Natural killer cell (primary cell): ENCODE results near the gene GPC5. TPM values are rescaled to one million over a fixed set of nuclear protein-coding genes. Genes with fewer than 3 reads are reported as not detected.

Experiments
- ATAC-seq, 3 donors: fragments of 150-1000 bp in 2 of 3; fragments of 200-7000 bp in 1 of 3; cut with Tn5 transposase; 1 replicate in 1 of 3; 2 replicates in 2 of 3; pipeline ENCODE4 v1.10.0; 2021; ENCODE audit warnings: mild to moderate bottlenecking in 2 of 3, moderate library complexity in 2 of 3
- DNase-seq, 2 donors: peaks; one replicate each; pipeline versions ENCODE4 v3.0.0 to v3.0.0-alpha.2; 2013 to 2021; ENCODE audit warnings: mixed read lengths in 1 of 2
- H3K27ac ChIP-seq: one replicate; pipeline ENCODE4 v1.5.1; 2013; ENCODE audit warnings: mild to moderate bottlenecking, low read length
- H3K27me3 ChIP-seq: one replicate; pipeline ENCODE4 v1.6.1; 2013; ENCODE audit warnings: low read length; ENCODE audit not compliant: control insufficient read depth, insufficient read depth
- H3K36me3 ChIP-seq: one replicate; pipeline ENCODE4 v1.6.1; 2013; ENCODE audit warnings: low read length; ENCODE audit not compliant: control insufficient read depth, insufficient read depth
- H3K4me1 ChIP-seq: one replicate; pipeline ENCODE4 v1.6.1; 2013; ENCODE audit warnings: low read length; ENCODE audit not compliant: control insufficient read depth, insufficient read depth
- H3K4me3 ChIP-seq: one replicate; pipeline ENCODE4 v1.5.1; 2013; ENCODE audit warnings: low read length
- H3K9me3 ChIP-seq: one replicate; pipeline ENCODE4 v1.6.1; 2013; ENCODE audit warnings: low read length; ENCODE audit not compliant: control insufficient read depth, insufficient read depth
- H3K27ac Mint-ChIP-seq, 2 donors: one replicate each; pipeline ENCODE4 v1.8.0; 2022; ENCODE audit warnings: mild to moderate bottlenecking in 2 of 2, mixed read lengths in 2 of 2, moderate library complexity in 1 of 2
- H3K27me3 Mint-ChIP-seq, 2 donors: one replicate each; pipeline ENCODE4 v1.8.0; 2022; ENCODE audit warnings: low read depth in 2 of 2, mixed read lengths in 2 of 2
- H3K36me3 Mint-ChIP-seq: one replicate; pipeline ENCODE4 v1.8.0; 2022; ENCODE audit warnings: mixed read lengths
- H3K4me1 Mint-ChIP-seq, 2 donors: one replicate each; pipeline ENCODE4 v1.8.0; 2022; ENCODE audit warnings: mixed read lengths in 2 of 2
- H3K4me3 Mint-ChIP-seq: one replicate; pipeline ENCODE4 v1.8.0; 2022; ENCODE audit warnings: mild to moderate bottlenecking, moderate library complexity, mixed read lengths
- H3K9me3 Mint-ChIP-seq, 2 donors: one replicate each; pipeline ENCODE4 v1.8.0; 2022; ENCODE audit warnings: mixed read lengths in 2 of 2
- WGBS: methylation state at CpG from one replicate; pipeline ENCODE4 v1.1.7; 2013; ENCODE audit warnings: missing lambda C conversion rate; ENCODE audit not compliant: insufficient coverage; 5-methylcytosine and 5-hydroxymethylcytosine counted together
- intact Hi-C: fragments of 100-400 bp; cut with micrococcal nuclease; formaldehyde crosslinking; loops from one replicate; pipeline ENCODE4 v1.14.2; 2022
- total RNA-seq, 4 donors: library from RNA; stranded (reverse); fragments of 120-200 nt in 1 of 4; gene quantifications; one replicate each; pipeline versions ENCODE4 v1.2.3 to v1.2.4, GENCODE V29; 2013 to 2022
- TF ChIP-seq, protein P1 (sequence below): fragments of 200-600 bp; IDR thresholded peaks from one replicate; pipeline ENCODE4 v1.8.0; 2022; ENCODE audit warnings: antibody characterized with exemption

Gene GPC5
- total RNA-seq, 3 donors from 2014 or later (not counting 1 experiment from before 2014, with no cell fraction given), result not detected

DNA sequence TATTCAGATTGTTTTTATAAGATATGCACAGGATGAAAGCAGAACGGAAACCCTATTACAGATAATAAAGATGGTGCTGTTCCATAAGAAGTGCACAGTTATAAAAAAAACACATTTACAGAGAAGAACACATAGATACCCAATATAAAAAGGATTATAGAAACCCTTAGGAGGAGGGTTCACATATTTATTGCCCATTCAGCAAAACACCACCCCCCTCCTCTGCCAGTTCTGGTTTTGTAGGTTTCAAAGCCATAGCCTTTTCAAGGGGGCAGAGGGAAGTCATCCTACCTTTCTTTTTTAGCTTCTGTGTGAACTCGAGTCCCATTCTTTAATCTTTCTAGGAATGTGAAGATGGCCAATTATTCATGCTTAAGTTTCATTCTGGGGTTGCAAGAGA lies 511.2 kb downstream of the GPC5 start:
- Histone ChIP-seq H3K4me3 (no peak overlapping the region), H3K27me3 (no peaks in the 10 kb centered on the region), H3K27ac (no peak overlapping the region), H3K4me1 (no peaks in the 10 kb centered on the region), H3K36me3 (no peaks in the 10 kb centered on the region), H3K9me3 (no peaks in the 10 kb centered on the region)
- Mint-ChIP-seq H3K36me3 (no peaks in the 10 kb centered on the region), H3K27ac (no peak overlapping the region), H3K4me3 (no peak overlapping the region), H3K9me3 (peaks cover 12 to 18% of the 10 kb centered on the region in 2 donors), H3K4me1 (no peaks in the 10 kb centered on the region), H3K27me3 (no peaks in the 10 kb centered on the region)
- no peak for ATAC-seq
- 86% methylated on average over 1 of the region's 2 CpGs for WGBS
- intact Hi-C loops, result no loop called here
- no peak for DNase-seq
- TF ChIP-seq, protein P1, sequence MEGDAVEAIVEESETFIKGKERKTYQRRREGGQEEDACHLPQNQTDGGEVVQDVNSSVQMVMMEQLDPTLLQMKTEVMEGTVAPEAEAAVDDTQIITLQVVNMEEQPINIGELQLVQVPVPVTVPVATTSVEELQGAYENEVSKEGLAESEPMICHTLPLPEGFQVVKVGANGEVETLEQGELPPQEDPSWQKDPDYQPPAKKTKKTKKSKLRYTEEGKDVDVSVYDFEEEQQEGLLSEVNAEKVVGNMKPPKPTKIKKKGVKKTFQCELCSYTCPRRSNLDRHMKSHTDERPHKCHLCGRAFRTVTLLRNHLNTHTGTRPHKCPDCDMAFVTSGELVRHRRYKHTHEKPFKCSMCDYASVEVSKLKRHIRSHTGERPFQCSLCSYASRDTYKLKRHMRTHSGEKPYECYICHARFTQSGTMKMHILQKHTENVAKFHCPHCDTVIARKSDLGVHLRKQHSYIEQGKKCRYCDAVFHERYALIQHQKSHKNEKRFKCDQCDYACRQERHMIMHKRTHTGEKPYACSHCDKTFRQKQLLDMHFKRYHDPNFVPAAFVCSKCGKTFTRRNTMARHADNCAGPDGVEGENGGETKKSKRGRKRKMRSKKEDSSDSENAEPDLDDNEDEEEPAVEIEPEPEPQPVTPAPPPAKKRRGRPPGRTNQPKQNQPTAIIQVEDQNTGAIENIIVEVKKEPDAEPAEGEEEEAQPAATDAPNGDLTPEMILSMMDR, result no peak

DNA sequence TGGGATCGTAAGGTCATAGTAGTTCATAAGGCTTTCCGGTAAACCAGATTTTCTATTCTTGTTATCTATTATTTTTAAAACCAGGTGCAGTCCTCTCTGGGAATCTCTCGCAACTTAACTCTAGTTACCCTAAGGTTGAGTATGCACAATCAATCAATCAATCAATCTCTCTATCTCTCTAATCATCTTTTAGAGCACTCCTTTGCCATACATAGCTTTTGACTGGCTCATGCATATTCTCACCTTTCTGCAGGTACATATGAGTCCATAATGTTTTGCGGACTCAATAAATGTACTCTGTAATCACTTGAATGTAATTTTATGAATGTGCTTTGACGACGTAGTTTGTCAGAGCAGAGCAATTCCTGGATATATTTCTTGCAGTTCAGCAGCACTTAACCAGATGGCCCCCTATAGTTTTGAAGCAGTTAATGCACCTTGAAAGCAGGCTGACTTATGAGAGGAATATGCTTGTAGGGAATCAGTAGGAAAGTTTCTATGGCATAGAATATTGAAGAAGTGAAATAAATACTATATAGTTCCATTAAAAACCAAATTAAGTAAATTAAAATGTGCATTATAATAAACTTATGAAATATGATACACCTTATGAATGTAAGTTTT lies 524.7 kb downstream of the GPC5 start:
- 86% methylated on average over 6 of the region's 6 CpGs for WGBS
- Mint-ChIP-seq H3K4me3 (no peak overlapping the region), H3K36me3 (no peaks in the 10 kb centered on the region), H3K27ac (no peak overlapping the region), H3K9me3 (peaks cover 16 to 22% of the 10 kb centered on the region in 2 donors), H3K27me3 (no peaks in the 10 kb centered on the region), H3K4me1 (no peaks in the 10 kb centered on the region)
- ATAC-seq (no peak), DNase-seq (no peak)
- Histone ChIP-seq H3K9me3 (no peaks in the 10 kb centered on the region), H3K36me3 (no peaks in the 10 kb centered on the region), H3K4me1 (no peaks in the 10 kb centered on the region), H3K27ac (no peak overlapping the region), H3K27me3 (no peaks in the 10 kb centered on the region), H3K4me3 (no peak overlapping the region)
- TF ChIP-seq, protein P1, result no peak
- intact Hi-C loops, result no loop called here

- Histone ChIP-seq H3K36me3 (no peaks in the 10 kb centered on the region), H3K27me3 (no peaks in the 10 kb centered on the region), H3K4me1 (no peaks in the 10 kb centered on the region), H3K9me3 (no peaks in the 10 kb centered on the region), H3K27ac (no peak overlapping the region), H3K4me3 (no peak overlapping the region)
- no peak overlapping the region for H3K4me3 Mint-ChIP-seq
- intact Hi-C loops, result no loop called here
- WGBS, result 100% methylated on average over 1 of the region's 1 CpG
- H3K9me3 Mint-ChIP-seq, result peaks cover 16 to 23% of the 10 kb centered on the region in 2 donors
- TF ChIP-seq, protein P1, result no peak
- DNase-seq, result no peak
- H3K4me1 Mint-ChIP-seq, result no peaks in the 10 kb centered on the region
- ATAC-seq, result no peak
- H3K27ac Mint-ChIP-seq, result no peak overlapping the region
- H3K27me3 Mint-ChIP-seq, result no peaks in the 10 kb centered on the region
- no peaks in the 10 kb centered on the region for H3K36me3 Mint-ChIP-seq
These were observed 532.3 kb downstream of the GPC5 start for GRCh38 chr13:91930687-91931086.

- H3K4me1 Mint-ChIP-seq, result no peaks in the 10 kb centered on the region
- intact Hi-C loops, result no loop called here
- H3K36me3 ChIP-seq, result no peaks in the 10 kb centered on the region
- H3K27ac Mint-ChIP-seq, result no peak overlapping the region
- H3K4me3 Mint-ChIP-seq, result no peak overlapping the region
- H3K36me3 Mint-ChIP-seq, result no peaks in the 10 kb centered on the region
- ATAC-seq, result no peak
- 89% methylated on average over 4 of the region's 4 CpGs for WGBS
- no peak overlapping the region for H3K4me3 ChIP-seq
- H3K27me3 Mint-ChIP-seq, result no peaks in the 10 kb centered on the region
- TF ChIP-seq, protein P1, result no peak
- no peaks in the 10 kb centered on the region for H3K4me1 ChIP-seq
- H3K27ac ChIP-seq, result no peak overlapping the region
- DNase-seq, result no peak
- H3K9me3 Mint-ChIP-seq, result peaks cover 19 to 23% of the 10 kb centered on the region in 2 donors
- H3K27me3 ChIP-seq, result no peaks in the 10 kb centered on the region
- H3K9me3 ChIP-seq, result no peaks in the 10 kb centered on the region
These were observed 535.9 kb downstream of the GPC5 start for GRCh38 chr13:91934354-91934753.
